Medulla oblongata (tissue), 1 donor: ENCODE data around the gene HAUS1.
A peak's percentile ranks its signal among the peaks of the same experiment; 100 is the strongest.
"Not testable (repeated sequence)": the region's sequence is repeated elsewhere in the genome, so short reads cannot be mapped to it uniquely, and the experiment has no call there.

Source experiments
- DNase-seq: peaks from one replicate; pipeline ENCODE4 v3.0.0-alpha.2; 2015; ENCODE audit errors: extremely low spot score

The HAUS1 gene

GRCh38 chr18:46088501-46088900, 15.7 kb upstream of the HAUS1 start:
- DNase-seq, result not testable (repeated sequence)

GRCh38 chr18:46095532-46095931, 8.7 kb upstream of the HAUS1 start:
- no peak for DNase-seq

- peak; percentile 11 for DNase-seq
These were observed 7.4 kb upstream of the HAUS1 start for GRCh38 chr18:46096651-46097300.

- peak; percentile 26 for DNase-seq
These were observed 6.8 kb upstream of the HAUS1 start for GRCh38 chr18:46097431-46097800.

- DNase-seq, result peak; percentile 89
These were observed 6.2 kb upstream of the HAUS1 start, which contains the start of gene ATP5F1A for GRCh38 chr18:46097801-46098615. Gene ATP5F1A (minus strand): TSS chr18:46098296. CDS start chr18:46098231, 65 bp downstream.

DNA sequence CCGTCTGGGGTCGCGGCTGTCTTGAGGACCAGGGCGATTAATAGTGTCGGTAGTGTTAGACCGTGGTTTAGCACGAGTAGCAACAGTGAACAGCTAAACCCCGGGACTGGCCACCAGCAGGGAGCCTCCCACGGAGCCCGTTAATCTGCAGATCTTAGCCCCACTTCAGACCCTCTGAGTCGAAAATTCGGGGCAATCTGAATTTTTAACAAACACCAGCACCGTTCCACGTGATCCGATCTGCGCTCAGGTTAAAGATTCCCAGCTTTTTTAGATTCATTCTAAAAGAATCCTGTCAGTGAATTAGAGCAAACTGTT, 5.6 kb upstream of the HAUS1 start:
- no peak for DNase-seq

GRCh38 chr18:46099463-46099862, 4.7 kb upstream of the HAUS1 start:
- DNase-seq, result no peak

GRCh38 chr18:46109386-46109785, 5.2 kb downstream of the HAUS1 start:
- no peak for DNase-seq

- DNase-seq, result no peak
These were observed 6.2 kb downstream of the HAUS1 start for GRCh38 chr18:46110406-46110805.

DNA sequence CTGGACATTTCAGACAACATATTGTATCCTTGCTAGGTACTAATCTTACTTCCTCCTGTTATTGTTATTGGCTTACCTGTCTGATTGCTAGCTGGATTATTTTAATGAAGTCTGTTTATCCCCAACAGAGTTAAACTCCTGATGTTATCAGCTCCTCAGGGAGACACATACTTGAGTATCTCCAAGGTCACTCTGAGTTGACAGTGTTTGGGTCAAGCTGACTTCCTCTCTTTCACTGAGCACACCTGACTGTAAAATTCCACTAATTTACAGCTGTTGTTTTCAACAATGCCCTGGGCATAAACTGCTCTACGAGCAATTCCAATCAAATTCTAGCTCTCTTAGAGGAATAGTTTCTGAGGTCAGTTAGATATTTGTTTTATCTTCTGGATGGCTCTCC, 9.6 kb downstream of the HAUS1 start:
- DNase-seq, result no peak

GRCh38 chr18:46126625-46127024, 22.4 kb downstream of the HAUS1 start:
- not testable (repeated sequence) for DNase-seq

DNA sequence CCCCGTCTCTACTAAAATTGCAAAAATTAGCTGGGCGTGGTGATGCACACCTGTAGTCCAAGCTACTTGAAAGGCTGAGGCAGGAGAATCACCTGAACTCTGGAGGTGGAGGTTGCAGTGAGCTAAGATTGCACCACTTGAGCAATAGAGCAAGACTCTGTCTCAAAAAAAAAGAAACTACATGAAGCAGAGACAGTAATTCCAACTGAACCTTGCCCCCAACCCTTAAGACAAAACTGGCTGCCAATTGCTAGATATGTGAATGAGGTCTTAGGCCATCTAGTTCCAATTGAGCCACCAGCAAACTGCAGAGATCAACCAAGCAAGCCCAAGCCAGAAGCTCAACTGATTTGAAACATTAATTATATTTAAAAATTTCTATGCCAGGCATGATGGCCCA, 25.9 kb downstream of the HAUS1 start:
- DNase-seq, result no peak

GRCh38 chr18:46130549-46130948, 26.4 kb downstream of the HAUS1 start:
- DNase-seq, result not testable (repeated sequence)

- DNase-seq, result no peak
These were observed 29.3 kb downstream of the HAUS1 start for GRCh38 chr18:46133534-46133933.

GRCh38 chr18:46134920-46135675, 30.9 kb downstream of the HAUS1 start:
- no peak for DNase-seq

- DNase-seq, result no peak
These were observed 36.0 kb downstream of the HAUS1 start for GRCh38 chr18:46140173-46140572.

DNA sequence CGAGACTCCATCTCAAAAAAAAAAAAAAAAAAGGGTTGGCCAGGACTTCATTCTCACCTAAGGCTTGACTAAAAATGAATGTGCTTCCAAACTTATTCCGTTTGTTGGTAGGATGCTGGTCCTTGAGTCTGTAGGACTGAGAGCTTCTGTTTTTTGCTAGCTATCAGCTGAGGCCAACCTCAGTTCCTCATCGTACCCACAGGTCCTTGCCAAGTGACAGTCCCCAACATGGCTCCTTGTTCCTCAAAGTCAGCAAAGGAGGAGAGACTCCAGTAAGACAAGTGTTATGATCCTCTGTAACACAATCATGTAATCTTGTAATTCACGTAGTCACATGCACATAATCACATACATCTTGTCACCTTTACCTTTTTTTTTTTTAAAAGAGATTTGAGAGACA, 37.0 kb downstream of the HAUS1 start:
- DNase-seq, result no peak

DNA sequence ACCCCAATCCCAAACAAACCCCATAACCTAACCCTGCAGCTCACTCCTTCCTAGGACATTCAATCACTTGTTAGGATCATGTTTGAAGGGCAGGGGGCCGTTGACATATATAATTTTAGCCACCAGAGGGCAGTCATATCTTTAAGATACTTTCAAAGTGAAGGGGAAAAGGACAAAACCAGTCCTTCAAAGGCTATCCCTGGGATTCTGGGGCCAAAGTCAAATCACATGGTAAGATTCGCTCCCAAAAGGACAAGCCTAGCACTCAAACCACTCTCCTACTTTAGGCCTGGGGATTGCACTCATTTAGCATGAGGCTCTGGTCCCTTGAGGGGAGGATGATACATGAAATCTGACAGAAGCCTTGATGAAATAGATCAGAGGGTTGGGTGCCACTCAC, 44.6 kb downstream of the HAUS1 start:
- peak; percentile 66 for DNase-seq

GRCh38 chr18:46152436-46152807, 48.2 kb downstream of the HAUS1 start:
- no peak for DNase-seq

DNA sequence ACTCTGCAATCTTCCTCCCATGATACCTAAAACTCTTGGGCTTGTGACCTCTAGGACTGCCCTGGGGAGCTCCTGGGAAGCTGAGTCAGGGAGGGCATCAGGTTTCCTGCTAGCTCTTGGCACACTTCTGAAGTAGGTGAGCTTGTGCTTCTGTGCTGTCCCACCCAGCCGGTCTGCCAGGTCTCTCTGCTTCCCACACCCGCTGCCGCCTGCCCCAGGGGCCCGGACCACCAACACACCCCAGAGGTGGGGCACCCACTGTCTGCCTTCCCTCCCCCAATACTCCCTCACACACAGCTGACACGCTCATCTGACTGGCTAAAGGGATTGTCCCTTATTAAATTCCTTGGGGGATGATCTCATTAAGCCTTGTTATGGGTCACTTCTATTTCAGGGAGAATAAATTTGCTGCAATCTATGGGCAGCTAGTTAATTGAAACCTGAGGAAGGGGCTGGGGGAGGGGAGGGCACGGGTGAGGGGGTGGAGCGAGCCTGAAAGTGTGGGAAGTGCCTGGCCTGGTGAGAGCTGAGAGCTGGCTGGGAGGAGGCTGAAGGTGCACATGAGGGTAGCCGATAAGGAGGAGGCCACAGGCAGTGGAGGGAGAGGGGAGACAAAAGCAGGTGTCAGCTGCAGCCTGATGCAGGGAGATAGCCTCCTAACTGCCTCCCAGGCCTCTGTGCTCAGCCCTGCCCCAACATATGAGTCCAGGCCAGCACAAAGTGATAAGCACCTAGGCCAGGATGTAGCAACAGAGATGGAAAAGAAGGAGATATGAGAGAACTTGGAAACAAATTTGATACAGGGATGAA, 48.8 kb downstream of the HAUS1 start:
- DNase-seq, result no peak

- no peak for DNase-seq
These were observed 51.5 kb downstream of the HAUS1 start for GRCh38 chr18:46155641-46156051.
